PC-9 (cell line): ENCODE data around the gene STAT5B. TPM values are rescaled to one million over a fixed set of nuclear protein-coding genes. Genes with fewer than 3 reads are reported as not detected.
"Not testable (repeated sequence)": the region's sequence is repeated elsewhere in the genome, so short reads cannot be mapped to it uniquely, and the experiment has no call there.

Experiments used
- BruUV-seq: library from RNA; stranded (reverse); fragments of 400-500 nt; replicated peaks from 2 replicates; lab custom pipeline; 2021; lab: Mats Ljungman, UMichigan
- CTCF ChIA-PET: fragments of 300-600 bp; sonication (Branson Sonifier 250); formaldehyde crosslinking; loops from one replicate; lab custom pipeline; 2022; ENCODE audit warnings: antibody characterized with exemption; lab: Charles Lee
- POLR2A ChIA-PET: fragments of 300-600 bp; sonication (Branson Sonifier 250); formaldehyde crosslinking; loops from one replicate; lab custom pipeline; 2022; ENCODE audit warnings: antibody characterized with exemption; ENCODE audit not compliant: unreplicated experiment; lab: Charles Lee
- DNase-seq, 2 experiments: peaks; one replicate each; pipeline versions ENCODE4 v3.0.0 to v3.0.0-alpha.2; 2015 to 2022; ENCODE audit warnings: mixed read lengths in 1 of 2
- H2AFZ ChIP-seq: fragments of 200-600 bp; sonication (generic); 2 replicates; pipeline ENCODE4 v1.8.1; 2017; ENCODE audit warnings: antibody characterized with exemption
- H3F3A ChIP-seq: fragments of 200-600 bp; sonication (generic); 2 replicates; pipeline ENCODE4 v1.8.1; 2017; ENCODE audit warnings: antibody characterized with exemption, mild to moderate bottlenecking, low read depth; ENCODE audit not compliant: insufficient read depth
- H3K27ac ChIP-seq: fragments of 200-600 bp; sonication (generic); 2 replicates; pipeline ENCODE4 v1.6.1; 2016; ENCODE audit warnings: mixed run types
- H3K27me3 ChIP-seq: fragments of 200-600 bp; sonication (generic); 2 replicates; pipeline ENCODE4 v1.6.1; 2016; ENCODE audit warnings: low read depth, mixed run types; ENCODE audit not compliant: insufficient read depth
- H3K36me3 ChIP-seq: fragments of 200-600 bp; sonication (generic); 2 replicates; pipeline ENCODE4 v1.6.1; 2016; ENCODE audit warnings: low read depth, mixed run types
- H3K4me1 ChIP-seq: fragments of 200-600 bp; sonication (generic); replicated peaks from 2 replicates; pipeline ENCODE4 v1.6.1; 2016; ENCODE audit warnings: mixed run types; ENCODE audit not compliant: insufficient read depth
- H3K4me2 ChIP-seq: fragments of 200-600 bp; sonication (generic); 2 replicates; pipeline ENCODE4 v1.6.1; 2017; ENCODE audit warnings: mixed run types
- H3K4me3 ChIP-seq: fragments of 200-600 bp; sonication (generic); 2 replicates; pipeline ENCODE4 v1.6.1; 2016; ENCODE audit warnings: mixed run types
- H3K79me2 ChIP-seq: fragments of 200-600 bp; sonication (generic); 2 replicates; pipeline ENCODE4 v1.6.1; 2017; ENCODE audit warnings: low read depth, mixed run types
- H3K9me2 ChIP-seq: fragments of 200-600 bp; sonication (generic); 2 replicates; pipeline ENCODE4 v1.8.1; 2017; ENCODE audit warnings: mild to moderate bottlenecking; ENCODE audit not compliant: insufficient read depth
- H3K9me3 ChIP-seq: fragments of 200-600 bp; sonication (generic); 2 replicates; pipeline ENCODE4 v1.8.1; 2016; ENCODE audit warnings: low read depth; ENCODE audit not compliant: insufficient read depth
- H4K20me1 ChIP-seq: fragments of 200-600 bp; sonication (generic); 2 replicates; pipeline ENCODE4 v1.8.1; 2017; ENCODE audit not compliant: insufficient read depth
- CTCF ChIP-seq: fragments of 200-600 bp; sonication (generic); conservative IDR thresholded peaks from 2 replicates; pipeline ENCODE4 v1.6.1; 2017; ENCODE audit warnings: mixed run types, antibody characterized with exemption, mild to moderate bottlenecking, moderate library complexity
- EZH2 ChIP-seq: fragments of 200-600 bp; sonication (generic); IDR thresholded peaks from 2 replicates; pipeline ENCODE4 v1.8.0; 2017; ENCODE audit warnings: antibody characterized with exemption, low read depth
- intact Hi-C: fragments of 100-400 bp; cut with micrococcal nuclease; formaldehyde crosslinking; loops from one replicate; pipeline ENCODE4 v1.10.0; 2022; ENCODE audit not compliant: unreplicated experiment
- total RNA-seq: library from RNA; stranded (reverse); gene quantifications from 2 replicates; pipeline ENCODE4 v1.2.3, GENCODE V29; 2021

STAT5B gene
- total RNA-seq, 1 experiment from 2014 or later, result 19.5 TPM

DNA sequence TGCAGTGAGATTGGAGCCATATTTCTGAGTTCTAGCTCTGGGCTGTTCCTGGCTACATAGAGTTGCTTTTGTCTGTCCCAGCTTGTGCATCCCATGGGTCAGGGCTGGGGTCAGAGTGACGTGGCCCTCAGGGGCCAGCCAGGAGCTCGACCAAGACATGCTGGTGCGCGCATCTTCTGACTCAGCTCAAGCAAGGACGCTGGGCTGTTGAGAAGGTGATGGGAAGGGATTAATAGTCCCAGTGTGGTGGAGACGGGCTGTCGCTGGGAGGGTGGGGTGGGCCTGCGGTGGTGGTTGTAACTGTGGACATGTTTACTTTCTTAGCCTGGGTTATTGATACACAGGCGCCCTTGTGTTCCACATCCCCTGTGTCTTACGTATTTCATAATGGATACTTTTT is 21.6 kb upstream of the STAT5B start:
- H3K9me2 ChIP-seq, H3K79me2 ChIP-seq, H3K27me3 ChIP-seq, H3K27ac ChIP-seq, H3K36me3 ChIP-seq, H4K20me1 ChIP-seq, POLR2A ChIA-PET, H3K9me3 ChIP-seq, H2AFZ ChIP-seq, H3K4me3 ChIP-seq, intact Hi-C loops, H3F3A ChIP-seq, BruUV-seq, DNase-seq, H3K4me2 ChIP-seq, H3K4me1 ChIP-seq, CTCF ChIA-PET: not testable (repeated sequence)

DNA sequence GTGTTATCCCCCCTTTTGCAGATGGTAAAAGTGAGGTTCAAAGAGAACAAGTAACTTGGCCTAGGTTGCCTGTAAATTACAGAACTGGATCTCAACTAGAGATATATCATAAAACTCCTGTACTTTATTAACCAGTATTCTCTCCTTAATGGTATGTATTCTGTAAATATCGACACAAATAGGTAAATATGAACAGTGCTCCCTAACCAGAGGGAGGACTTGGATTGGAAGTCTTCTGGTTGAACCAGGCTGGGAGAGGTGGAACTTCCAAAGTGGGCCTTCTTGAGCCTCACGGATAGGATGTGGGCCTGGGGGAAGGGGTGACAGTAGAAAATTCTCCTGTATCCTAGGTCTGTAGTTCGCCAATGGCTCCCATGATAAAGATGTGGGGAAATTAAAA is 19.8 kb upstream of the STAT5B start:
- intact Hi-C loops, result no loop called here
- Histone ChIP-seq H3K4me3 (no peak overlapping the region), H3K9me2 (no peaks in the 10 kb centered on the region), H3F3A (no peaks in the 10 kb centered on the region), H3K27me3 (0 out of 2 replicates have a peak, but pooled peaks cover 5% of the 10 kb centered on the region), H3K4me2 (no peak overlapping the region), H3K4me1 (no peaks in the 10 kb centered on the region), H3K9me3 (no peaks in the 10 kb centered on the region), H3K79me2 (no peaks in the 10 kb centered on the region), H4K20me1 (no peaks in the 10 kb centered on the region), H2AFZ (no peak overlapping the region), H3K27ac (no peak overlapping the region), H3K36me3 (no peaks in the 10 kb centered on the region)
- no peak for DNase-seq
- TF ChIP-seq CTCF, result no peak
- no peak for TF ChIP-seq EZH2
- ChIA-PET CTCF (no interaction called here), POLR2A (no interaction called here)
- no TSS peak for BruUV-seq

DNA sequence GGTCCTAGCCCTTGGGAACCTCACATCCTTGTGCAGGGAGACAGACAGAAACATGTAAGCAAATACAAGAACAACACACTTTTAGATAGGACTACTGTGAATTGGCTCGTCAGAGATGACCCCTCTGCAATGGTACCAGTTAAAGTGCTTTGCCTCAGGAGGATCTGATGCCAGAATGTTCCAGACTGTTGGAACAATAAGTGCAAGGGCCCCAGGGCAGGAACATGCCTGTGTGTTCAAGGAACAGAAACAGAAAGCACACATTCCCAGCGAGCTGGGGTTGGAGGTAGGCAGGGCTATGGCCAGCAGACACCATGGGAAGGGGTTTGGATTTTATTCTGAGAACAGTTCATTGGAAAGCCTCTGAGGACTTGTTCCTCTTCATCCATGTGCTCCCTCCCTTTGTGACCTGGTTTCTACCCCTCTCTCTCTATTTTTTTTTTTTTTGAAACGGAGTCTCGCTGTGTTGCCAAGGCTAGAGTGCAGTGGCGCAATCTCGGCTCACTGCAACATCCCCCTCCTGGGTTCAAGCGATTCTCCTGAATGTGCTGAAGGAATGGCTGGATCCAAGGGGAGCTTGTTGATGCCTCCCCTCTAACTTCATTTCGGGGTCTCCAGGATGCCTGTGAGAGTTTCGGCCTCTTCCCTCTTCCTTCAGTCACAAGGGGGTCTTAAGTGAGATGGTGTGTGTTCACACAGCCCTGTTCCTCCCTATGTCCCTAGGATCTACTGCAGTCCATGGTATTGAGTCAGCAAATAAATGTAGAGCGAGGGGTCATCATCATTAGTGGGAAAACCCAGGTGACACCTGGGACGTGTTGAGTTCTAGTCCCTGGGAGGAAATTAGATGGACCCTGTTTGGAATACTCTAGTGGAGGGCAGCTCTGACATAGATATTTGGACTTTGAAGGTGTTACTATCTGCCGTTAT is 18.5 kb upstream of the STAT5B start:
- no peak for TF ChIP-seq EZH2
- TF ChIP-seq CTCF, result no peak
- Histone ChIP-seq H4K20me1 (no peaks in the 10 kb centered on the region), H3K79me2 (no peaks in the 10 kb centered on the region), H3K9me3 (no peaks in the 10 kb centered on the region), H3F3A (no peaks in the 10 kb centered on the region), H2AFZ (no peak overlapping the region), H3K27me3 (peaks cover 7% of the 10 kb centered on the region), H3K27ac (no peak overlapping the region), H3K4me2 (no peak overlapping the region), H3K4me3 (no peak overlapping the region), H3K4me1 (no peaks in the 10 kb centered on the region), H3K36me3 (no peaks in the 10 kb centered on the region), H3K9me2 (no peaks in the 10 kb centered on the region)
- ChIA-PET POLR2A (no interaction called here), CTCF (no interaction called here)
- intact Hi-C loops, result no loop called here
- no peak for DNase-seq
- BruUV-seq, result no TSS peak
